RWPE2 (cell line): ENCODE data around the gene KRTAP17-1.

ENCODE experiments used
- ATAC-seq: fragments of 200-7000 bp; cut with Tn5 transposase; 3 replicates; pipeline ENCODE4 v1.9.1; 2021; ENCODE audit warnings: low read depth
- DNase-seq: peaks from one replicate; pipeline ENCODE4 v3.0.0-alpha.2; 2020; ENCODE audit warnings: low spot score
- H3K27ac ChIP-seq: fragments of 450-650 bp; 2 replicates; pipeline ENCODE4 v1.5.1; 2017; ENCODE audit warnings: mild to moderate bottlenecking; ENCODE audit not compliant: poor library complexity, severe bottlenecking
- H3K27me3 ChIP-seq: fragments of 250-450 bp; sonication (Bioruptor Pico); 2 replicates; pipeline ENCODE4 v1.5.1; 2021; ENCODE audit warnings: mild to moderate bottlenecking, moderate library complexity; ENCODE audit not compliant: insufficient read depth, poor library complexity, severe bottlenecking
- H3K36me3 ChIP-seq: fragments of 250-450 bp; sonication (Bioruptor Pico); 2 replicates; pipeline ENCODE4 v1.5.1; 2020; ENCODE audit warnings: low read depth, mild to moderate bottlenecking, moderate library complexity
- H3K4me1 ChIP-seq: fragments of 250-450 bp; sonication (Bioruptor Pico); 2 replicates; pipeline ENCODE4 v1.5.1; 2021; ENCODE audit warnings: mild to moderate bottlenecking, moderate library complexity; ENCODE audit not compliant: insufficient read depth, poor library complexity, severe bottlenecking
- H3K4me3 ChIP-seq: fragments of 250-450 bp; sonication (Bioruptor Pico); 2 replicates; pipeline ENCODE4 v1.5.1; 2021; ENCODE audit warnings: mild to moderate bottlenecking, moderate library complexity; ENCODE audit not compliant: severe bottlenecking
- H3K9me3 ChIP-seq: fragments of 250-450 bp; sonication (Bioruptor Pico); 2 replicates; pipeline ENCODE4 v1.5.1; 2021; ENCODE audit warnings: mild to moderate bottlenecking, moderate library complexity; ENCODE audit not compliant: severe bottlenecking
- CTCF ChIP-seq: fragments of 450-650 bp; IDR thresholded peaks from one replicate; pipeline ENCODE4 v1.5.1; 2017; ENCODE audit warnings: mild to moderate bottlenecking, moderate library complexity; ENCODE audit not compliant: poor library complexity, severe bottlenecking

The KRTAP17-1 gene

DNA sequence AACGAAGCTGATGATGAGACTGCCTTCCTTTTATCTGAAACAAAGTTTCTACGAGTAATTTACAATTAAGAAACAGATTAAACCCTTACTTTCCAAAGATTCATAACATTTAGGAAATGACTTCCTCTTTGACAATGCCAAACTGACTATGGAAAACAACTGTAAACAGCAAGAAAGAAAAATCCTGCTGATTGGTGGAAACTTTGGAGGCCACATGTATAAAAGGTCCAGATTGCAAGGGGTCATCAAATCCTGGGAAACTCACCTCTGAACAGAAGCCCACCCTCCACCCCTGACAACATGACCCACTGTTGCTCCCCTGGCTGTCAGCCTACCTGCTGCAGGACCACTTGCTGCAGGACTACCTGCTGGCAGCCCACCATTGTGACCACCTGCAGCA is 50.4 kb downstream of the KRTAP17-1 start, which contains the start of gene KRTAP9-6:
TSS of gene KRTAP9-6 (plus strand) at position 301 of the 400 bp plus-strand sequence. CDS start at position 301, 0 bp downstream.
- Histone ChIP-seq H3K27ac (no peak within 1 kb of the TSS), H3K4me1 (no peaks in the 10 kb centered on the region), H3K9me3 (no peaks in the 10 kb centered on the region), H3K27me3 (no peaks in the 10 kb centered on the region), H3K4me3 (no peak within 1 kb of the TSS), H3K36me3 (no peaks in the 10 kb centered on the region)
- TF ChIP-seq CTCF: no peak
- ATAC-seq (no peak), DNase-seq (no peak)
